GM18951 (cell line): ENCODE data around the gene ARHGAP26.

Experiments
- POLR2A ChIP-seq: IDR thresholded peaks from 4 replicates; pipeline ENCODE4 v1.6.1; 2011; ENCODE audit warnings: mild to moderate bottlenecking; ENCODE audit not compliant: insufficient read length, insufficient read depth; ENCODE audit errors: extremely low read depth
- in situ Hi-C: fragments of 300-500 bp; cut with MboI; formaldehyde crosslinking; loops from one replicate; pipeline ENCODE4 v1.12.0; 2022; ENCODE audit warnings: low sequenced_read_pairs, mixed read lengths, inconsistent platforms; ENCODE audit not compliant: unreplicated experiment

Gene ARHGAP26

GRCh38 chr5:143172739-143173138 lies 402.6 kb downstream of the ARHGAP26 start:
- in situ Hi-C loops, result no loop called here
- no peak for TF ChIP-seq POLR2A

GRCh38 chr5:143173139-143173889 lies 403.1 kb downstream of the ARHGAP26 start:
- in situ Hi-C loops, result no loop called here
- TF ChIP-seq POLR2A, result no peak

DNA sequence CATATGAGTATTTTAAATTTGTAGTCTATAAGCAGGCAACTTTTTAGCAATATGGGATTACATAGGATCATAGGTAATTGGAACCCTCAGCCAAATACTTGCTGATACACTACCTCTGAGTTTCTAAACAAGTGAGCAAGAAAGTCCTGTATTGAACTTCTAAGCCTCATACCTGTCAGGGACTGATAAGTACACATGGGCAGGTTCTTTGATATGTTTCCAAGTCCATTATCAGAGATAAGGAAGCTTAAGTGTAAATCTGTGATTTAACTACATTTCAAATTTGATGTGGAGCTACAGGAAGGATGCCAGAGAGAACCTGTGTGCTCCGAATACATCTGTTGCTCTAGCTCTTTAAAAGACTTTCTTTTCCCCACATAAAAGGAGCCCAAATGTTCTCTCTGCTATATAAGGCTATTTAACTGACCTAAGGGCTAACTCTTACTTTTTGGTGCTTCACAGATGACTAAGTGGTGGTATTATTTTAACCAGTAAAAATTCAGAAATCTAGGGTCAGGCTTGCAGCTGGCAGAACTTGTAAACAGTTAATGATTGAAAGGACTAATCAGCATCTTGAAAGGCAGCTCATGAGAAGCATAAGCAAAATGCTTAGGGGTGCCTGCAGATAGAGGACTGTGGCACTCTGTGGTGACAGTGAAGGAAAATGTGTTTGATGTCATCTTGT lies 404.7 kb downstream of the ARHGAP26 start:
- in situ Hi-C loops, result no loop called here
- TF ChIP-seq POLR2A, result no peak

DNA sequence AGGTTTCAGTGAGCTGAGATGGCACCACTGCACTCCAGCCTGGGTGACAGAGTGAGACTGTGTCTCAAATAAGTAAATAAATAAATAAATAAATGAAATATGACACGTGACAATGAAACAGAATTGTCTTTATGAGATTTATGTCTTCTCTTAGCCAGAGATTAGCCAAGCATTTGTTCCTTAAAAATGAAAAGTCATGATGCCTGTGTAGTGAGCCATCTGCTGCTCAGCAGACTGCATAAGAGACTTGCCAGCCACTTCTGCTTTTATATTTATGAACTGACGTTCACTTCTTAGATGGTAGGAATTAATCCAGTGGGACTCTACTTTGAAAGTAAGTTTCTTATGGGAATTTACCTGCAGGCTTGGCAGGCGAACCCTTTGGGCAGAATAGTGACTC lies 405.9 kb downstream of the ARHGAP26 start:
- in situ Hi-C loops, result no loop called here
- TF ChIP-seq POLR2A, result no peak

DNA sequence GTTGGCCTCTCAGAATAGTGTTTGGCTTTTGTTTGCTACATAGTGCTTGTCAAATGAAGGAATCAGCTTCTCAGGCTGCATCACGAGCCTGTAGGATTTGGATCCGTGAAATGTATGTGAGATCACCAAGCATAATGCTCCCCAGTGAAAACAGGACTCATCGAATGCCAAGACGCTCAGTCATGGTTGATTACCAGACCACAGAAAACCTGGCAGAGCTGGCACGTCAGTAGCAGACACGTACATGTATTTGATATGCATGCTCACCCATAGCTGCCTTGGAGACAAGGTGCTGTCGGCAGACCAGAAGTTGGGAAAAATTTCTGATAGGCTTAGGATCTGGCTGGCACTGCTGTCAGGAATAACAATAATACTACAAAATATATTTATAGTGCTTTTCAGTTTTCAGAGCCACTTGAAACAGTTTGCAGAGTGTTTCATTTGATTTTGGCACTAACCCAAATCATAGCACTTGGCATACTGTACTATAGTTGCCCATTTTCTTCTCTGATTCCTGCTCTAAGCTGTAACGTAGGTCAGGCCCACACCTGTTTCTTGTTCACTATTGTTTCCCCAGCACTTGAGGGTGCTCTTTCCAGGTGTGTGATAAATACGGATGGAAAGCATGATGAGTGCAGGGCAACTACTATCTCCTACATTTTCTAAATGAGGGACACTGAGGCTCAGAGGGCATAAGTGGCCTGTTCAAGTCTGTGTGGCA lies 407.2 kb downstream of the ARHGAP26 start:
- TF ChIP-seq POLR2A, result no peak
- in situ Hi-C loops, result no loop called here

GRCh38 chr5:143179126-143179740 lies 409.1 kb downstream of the ARHGAP26 start:
- TF ChIP-seq POLR2A, result no peak
- in situ Hi-C loops, result no loop called here

DNA sequence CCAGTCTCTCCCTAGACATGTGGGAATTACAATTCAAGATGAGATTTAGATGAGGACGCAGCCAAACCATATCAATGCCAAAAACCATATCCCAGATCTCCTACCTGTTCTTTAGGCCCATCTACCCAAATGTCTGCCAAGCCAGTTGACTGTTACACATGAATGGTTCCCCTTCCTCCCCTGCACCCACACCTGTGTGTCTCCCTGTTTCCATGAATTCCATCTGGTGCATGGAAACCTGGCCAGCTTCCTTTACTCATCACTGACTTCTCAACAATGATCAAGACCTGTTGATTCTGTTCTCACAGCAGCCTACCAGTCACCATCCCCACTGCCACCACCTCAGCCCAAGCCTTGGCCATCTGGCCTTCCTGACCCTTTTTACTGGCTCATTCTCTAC lies 410.6 kb downstream of the ARHGAP26 start:
- in situ Hi-C loops, result loop anchor here (5.0 kb wide), 1 partner anchor 47 kb away; no protein-coding TSS in a partner anchor
- TF ChIP-seq POLR2A, result no peak

GRCh38 chr5:143181173-143181572 lies 411.0 kb downstream of the ARHGAP26 start:
- in situ Hi-C loops, result loop anchor here (5.0 kb wide), 1 partner anchor 46 kb away; no protein-coding TSS in a partner anchor
- no peak for TF ChIP-seq POLR2A

GRCh38 chr5:143182106-143182505 lies 411.9 kb downstream of the ARHGAP26 start:
- in situ Hi-C loops, result loop anchor here (5.0 kb wide), 1 partner anchor 45 kb away; no protein-coding TSS in a partner anchor
- no peak for TF ChIP-seq POLR2A

GRCh38 chr5:143182901-143183820 lies 413.0 kb downstream of the ARHGAP26 start:
- in situ Hi-C loops, result loop anchor here (5.0 kb wide), 1 partner anchor 44 kb away; no protein-coding TSS in a partner anchor
- peak; percentile 36 for TF ChIP-seq POLR2A

DNA sequence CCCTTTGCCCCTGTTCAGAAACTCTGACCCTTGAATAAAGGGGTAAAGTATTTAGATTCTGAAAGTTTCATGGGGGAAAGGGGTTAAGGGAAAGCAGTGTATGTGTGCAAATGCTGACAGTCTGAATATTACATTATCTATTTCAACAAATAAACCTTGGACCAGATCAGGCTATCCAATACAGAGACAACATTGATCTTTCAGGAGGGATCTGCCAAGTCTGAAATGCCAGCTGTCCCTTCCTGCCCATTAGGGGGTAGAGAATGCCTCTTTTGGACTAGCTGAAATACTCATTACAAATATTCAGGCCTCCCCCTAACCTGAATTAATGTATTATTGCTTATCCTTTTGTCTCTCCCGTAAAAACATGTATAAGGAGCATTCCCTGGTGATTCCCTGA lies 413.8 kb downstream of the ARHGAP26 start:
- no peak for TF ChIP-seq POLR2A
- in situ Hi-C loops, result loop anchor here (5.0 kb wide), 1 partner anchor 43 kb away; no protein-coding TSS in a partner anchor

- in situ Hi-C loops, result no loop called here
- TF ChIP-seq POLR2A, result no peak
These were observed 416.4 kb downstream of the ARHGAP26 start for GRCh38 chr5:143186623-143187022.
